NCI-H524 (cell line): ENCODE results near the gene YY2.
"Not testable (repeated sequence)": the region's sequence is repeated elsewhere in the genome, so short reads cannot be mapped to it uniquely, and the experiment has no call there.

Source experiments
- DNase-seq, 2 experiments: peaks; one replicate each; lab custom pipeline; 2025; lab: John Stamatoyannopoulos, UW

YY2 gene

DNA sequence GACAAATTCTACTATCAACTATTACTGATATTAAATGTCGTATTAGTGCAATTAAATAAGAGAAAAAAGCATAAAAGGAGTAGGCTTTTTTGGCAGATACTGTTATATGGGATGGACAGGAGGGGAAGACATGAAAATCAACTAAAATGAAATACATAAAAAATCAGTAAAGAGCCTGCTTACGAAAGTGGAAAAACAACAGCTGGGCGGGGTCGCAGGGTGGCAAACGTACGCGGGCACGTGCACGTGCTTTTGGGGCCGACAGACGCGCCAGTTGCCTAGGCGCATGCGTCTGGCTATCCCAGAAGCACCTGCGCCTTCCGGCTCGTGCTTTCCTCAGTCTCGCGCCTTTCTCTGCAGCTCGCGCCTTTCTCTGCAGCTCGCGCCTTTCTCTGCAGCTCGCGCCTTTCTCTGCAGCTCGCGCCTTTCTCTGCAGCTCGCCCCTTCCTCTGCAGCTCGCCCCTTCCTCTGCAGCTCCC lies at the start of gene YY2:
TSS of gene YY2 (plus strand) at position 51 of the 479 bp plus-strand sequence. CDS start 498 bp downstream, outside the sequence.
- DNase-seq: no peak

DNA sequence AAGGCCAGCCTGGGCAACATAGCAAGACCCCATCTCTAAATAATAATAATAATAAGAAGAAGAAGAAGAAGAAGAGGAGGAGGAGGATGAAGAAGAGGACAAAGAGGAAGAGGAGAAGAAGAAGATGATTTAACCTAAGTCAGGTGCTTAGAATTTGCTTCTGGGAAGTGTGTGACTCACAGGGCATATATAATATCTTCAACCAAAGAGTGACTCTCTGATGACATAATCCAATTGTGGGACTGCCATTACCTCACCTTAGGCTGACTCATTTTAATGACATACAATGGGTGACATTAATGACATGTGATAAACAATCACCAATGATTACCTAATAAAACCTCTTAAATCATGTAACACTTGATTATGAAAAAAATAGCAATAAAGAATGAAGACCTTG lies 49.1 kb upstream of the YY2 start:
- no peak for DNase-seq

- DNase-seq: no peak
Measured at GRCh38 chrX:21811832-21812231, 44.0 kb upstream of the YY2 start.

GRCh38 chrX:21812628-21813027 lies 43.2 kb upstream of the YY2 start:
- no peak for DNase-seq

DNA sequence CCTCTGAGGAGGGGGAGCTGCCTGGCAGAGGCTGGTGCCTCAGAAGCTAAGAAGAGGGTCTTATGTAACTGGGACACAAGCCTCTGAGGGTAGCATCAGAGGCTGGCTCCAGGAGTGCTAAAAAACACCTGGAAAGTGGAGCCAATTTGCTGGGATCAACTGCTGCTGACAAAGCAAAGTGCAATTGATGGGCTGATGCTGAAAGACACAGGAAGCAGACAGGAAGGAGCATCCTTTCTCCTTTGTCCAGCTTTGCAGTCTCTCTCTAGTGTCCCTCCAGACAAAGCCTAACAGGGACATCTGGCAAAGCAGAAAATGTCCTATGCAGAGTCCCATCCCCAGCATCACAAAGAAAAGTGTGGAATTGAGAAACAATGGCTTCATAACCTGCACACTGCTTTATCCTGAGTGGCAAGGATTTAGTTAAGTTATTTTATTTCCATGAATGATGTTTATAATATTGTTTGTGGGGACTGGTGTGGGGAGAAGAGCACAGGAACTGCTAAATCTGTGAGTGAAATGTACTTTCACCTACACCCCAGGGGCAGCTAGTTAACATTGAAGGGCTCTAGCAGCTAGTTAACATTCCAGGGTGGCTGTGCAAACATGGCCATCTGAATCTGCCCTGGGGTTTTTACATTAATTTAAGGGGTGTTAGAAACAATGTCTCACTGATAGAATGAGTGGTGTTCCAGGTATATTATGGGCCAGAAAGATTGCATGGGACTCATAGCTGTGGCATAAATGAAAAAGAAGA lies 42.0 kb upstream of the YY2 start:
- DNase-seq: no peak

DNA sequence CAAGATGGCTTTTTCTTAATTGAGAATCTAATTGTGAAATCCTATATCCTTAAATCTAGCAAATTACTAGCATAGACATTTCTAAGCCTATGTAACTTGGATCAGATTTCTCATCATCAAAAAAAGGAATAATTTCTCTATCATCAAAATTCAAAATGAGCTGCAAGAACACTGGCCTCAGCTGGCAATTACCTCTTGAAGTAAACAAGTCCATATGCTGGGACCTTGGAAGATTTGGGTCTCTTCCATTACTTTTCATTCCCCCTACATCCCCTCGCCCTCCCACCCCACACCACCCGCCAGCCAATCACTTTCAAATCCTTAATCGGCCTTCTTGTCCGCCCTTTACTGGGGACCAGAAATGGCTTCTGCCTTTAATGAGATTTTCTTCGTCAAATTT lies 39.7 kb upstream of the YY2 start:
- DNase-seq: peak; percentile 70 to 89

- not testable (repeated sequence) for DNase-seq
Measured at GRCh38 chrX:21820170-21820569, 35.6 kb upstream of the YY2 start.

DNA sequence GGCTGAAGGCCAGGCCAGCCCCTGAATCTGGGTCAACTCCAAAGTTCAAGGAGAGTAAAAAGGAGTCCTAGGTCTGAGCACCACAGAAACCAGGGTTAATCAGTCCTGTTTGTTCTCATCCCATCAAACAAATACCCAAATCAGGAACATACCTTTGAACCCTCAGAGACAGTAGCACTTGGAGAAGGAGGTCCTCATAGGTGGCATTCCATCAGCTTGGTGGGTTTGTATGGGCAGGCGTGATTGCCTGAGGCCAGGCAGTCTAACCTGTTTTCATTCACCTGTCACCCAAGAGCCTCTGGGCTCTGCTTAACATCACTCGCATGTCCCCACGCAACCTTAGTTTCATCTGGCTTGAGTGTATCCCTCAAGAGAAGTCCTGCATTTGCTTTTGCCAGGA lies 33.9 kb upstream of the YY2 start:
- no peak for DNase-seq

DNA sequence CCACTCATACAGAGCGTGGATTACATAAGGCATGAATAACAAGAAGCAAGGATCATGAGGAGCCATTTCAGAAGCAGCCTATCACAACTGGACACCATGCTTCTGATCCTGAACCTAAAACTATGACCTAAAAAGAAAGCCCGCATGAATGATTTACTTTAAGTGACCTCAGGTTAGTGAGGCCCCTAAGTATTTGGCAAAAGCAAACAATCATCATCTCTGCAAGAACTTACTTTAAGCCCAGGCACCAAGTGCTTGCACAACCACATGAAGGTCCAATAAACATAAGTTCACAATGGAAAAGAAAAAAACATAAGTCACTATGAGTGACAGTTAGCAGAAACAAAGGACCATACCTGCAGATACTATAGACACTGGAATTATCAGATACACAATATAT lies 24.3 kb upstream of the YY2 start:
- DNase-seq: no peak

GRCh38 chrX:21837056-21837455 lies 18.7 kb upstream of the YY2 start:
- DNase-seq: peak in 1 of 2 experiments; percentile 10

GRCh38 chrX:21838937-21839333 lies 16.9 kb upstream of the YY2 start:
- no peak for DNase-seq

- DNase-seq: peak; percentile 75 to 94
Measured at GRCh38 chrX:21839334-21840192, 16.2 kb upstream of the YY2 start, which contains the start of gene MBTPS2. MBTPS2 (plus strand) TSS chrX:21839617; CDS start chrX:21839735, 118 bp downstream.

GRCh38 chrX:21840193-21840545 lies 15.6 kb upstream of the YY2 start:
- peak in 1 of 2 experiments; percentile 20 for DNase-seq

DNA sequence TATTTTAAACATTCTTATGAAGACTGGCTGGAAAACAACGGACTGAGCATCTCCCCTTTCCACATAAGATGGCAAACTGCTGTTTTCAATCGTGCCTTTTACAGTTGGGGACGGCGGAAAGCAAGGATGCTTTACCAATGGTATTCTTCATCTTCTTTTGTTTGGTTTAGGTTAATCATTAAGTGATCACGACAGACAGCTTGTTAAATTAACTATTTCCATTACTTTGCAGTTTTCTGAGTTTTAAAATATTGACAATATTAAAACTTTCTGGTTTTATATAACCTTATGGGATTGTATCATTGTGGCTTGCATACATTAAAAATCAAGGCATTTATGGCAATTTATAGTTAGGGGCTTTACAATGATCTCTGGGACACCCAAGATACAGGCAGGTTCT lies 12.6 kb upstream of the YY2 start:
- DNase-seq: no peak

DNA sequence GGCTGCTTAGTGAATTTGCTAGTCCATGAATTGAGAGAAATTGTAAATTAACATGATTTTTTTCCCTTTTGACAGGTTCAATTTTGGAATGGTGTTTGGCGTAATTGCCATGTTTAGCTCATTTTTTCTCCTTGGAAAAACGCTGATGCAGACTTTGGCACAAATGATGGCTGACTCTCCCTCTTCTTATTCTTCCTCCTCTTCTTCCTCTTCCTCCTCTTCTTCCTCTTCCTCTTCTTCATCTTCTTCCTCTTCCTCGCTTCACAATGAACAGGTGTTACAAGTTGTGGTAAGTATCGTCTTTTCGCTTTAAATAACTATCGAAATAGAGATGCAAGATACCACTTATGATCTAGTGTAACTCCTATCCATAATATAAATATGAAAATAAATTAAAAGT lies 10.7 kb upstream of the YY2 start:
- DNase-seq: no peak

DNA sequence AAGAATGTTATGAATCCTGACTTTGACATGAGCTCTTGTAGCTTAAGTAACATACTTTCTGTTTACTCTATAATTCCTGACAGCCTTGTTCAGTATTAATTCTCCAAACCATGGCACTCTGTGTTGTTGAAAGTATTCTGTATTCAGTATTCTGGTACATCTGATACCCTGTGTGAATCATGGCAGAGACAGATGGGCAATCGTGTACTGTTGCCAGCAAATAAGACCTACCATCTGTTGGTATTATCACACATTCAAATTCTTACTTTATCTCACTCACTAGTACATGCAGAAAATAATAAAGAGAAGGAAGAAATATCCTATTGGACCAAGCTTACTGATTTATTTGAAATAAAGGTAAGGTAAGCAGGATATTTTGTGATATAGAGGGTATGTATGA lies 8.4 kb upstream of the YY2 start:
- DNase-seq: peak; percentile 80 to 94

DNA sequence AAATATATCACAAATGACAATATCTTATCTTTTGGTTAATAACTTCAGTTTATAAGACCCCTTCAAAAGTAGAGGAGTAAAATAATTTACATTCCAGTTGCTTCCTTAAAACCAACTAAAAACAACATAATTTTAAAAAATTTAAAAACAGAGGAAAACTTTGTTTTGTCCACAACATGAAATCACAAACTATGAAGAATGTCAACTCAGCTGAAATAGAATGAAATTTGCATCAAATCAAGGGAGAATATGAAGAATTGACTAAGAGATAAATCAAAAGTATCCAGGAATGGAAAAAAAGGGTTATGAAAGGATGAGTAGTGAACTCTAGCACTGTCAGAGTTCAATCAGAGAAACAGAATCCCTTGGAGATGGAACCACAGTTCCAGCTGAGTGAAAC lies 2.2 kb upstream of the YY2 start:
- DNase-seq: no peak

DNA sequence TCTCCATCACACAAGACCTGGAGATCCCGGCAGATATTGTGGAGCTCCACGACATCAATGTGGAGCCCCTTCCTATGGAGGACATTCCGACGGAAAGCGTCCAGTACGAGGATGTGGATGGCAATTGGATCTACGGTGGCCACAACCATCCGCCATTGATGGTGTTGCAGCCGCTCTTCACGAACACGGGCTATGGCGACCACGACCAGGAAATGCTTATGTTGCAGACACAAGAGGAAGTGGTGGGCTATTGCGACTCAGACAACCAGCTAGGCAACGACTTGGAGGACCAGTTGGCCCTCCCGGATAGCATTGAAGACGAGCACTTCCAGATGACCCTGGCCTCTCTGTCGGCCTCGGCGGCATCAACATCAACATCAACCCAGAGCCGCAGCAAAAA lies 717 bp downstream of the YY2 start:
- no peak for DNase-seq

DNA sequence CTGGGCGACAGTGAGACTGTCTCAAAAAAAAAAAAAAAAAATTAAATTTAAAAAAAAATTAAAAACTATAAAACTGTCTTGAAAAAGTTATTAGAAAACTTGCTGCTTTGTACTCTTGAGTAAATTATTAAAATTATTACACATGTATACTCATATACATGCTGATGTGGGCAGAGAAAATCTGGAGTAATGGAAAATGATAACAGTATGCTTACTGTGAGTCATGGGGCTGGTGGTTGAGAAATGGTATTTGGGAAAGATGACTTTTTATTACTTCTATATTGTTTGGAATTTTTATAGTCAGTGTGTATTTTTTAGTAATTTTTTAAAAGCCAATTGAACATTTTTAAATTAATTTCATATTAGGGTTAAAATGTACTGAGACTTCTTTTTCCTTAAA lies 7.5 kb downstream of the YY2 start:
- DNase-seq: no peak

DNA sequence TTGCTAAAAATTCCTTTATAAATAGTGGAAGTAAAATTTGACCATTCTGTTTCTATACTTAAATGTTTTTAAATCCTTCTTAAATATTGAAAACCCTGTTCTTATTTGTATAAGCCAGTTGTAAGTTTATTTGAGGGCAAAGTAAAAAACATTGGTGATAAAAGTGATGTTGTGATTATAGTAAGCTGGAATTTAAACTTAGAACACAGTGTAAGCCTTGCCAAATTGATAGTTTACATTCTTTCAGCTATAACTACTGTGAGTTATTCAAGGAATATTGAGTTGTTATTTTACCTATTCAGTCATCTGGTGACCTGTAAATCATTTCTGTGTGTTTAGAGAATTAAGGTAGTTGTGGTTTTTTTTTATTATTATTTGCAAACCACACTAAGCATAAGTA lies 9.6 kb downstream of the YY2 start:
- no peak for DNase-seq

- DNase-seq: no peak
Measured at GRCh38 chrX:21870494-21870893, 14.7 kb downstream of the YY2 start.

DNA sequence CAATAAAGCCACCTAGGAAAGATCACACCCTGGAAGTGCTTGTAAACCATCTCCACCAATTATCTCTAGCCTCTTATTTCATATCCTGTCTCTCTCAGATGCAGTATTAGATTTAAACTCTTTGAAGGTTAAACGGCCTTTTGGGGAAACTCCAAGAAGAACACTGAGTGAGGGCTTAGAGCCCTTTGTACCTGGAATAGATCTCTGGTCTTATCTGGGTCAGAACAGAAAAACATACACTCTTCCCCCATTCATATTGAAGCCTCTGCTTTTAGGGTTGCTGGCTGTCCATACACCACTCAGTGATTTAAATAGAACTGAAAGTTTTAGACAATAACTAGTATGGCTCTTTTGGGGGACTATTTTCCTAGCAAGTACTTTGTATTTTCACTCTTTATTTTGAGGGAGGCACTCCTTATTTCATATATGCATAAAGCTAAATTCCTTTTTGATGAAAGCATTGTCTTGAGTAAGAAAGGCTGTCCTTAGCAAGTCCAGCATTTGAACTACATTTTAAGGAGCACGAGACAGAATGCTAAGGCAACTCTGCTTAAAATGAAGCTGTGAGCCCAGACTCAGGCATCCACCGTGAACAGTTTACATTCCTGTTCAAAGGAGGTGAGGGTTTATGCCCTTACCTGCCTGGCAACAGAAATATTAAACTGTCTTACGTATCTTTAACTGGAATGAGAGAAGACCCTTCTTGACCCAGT lies 17.4 kb downstream of the YY2 start:
- no peak for DNase-seq
